GM12878 (cell line): ENCODE results near the gene ATF6. TPM values are rescaled to one million over a fixed set of nuclear protein-coding genes. Genes with fewer than 3 reads are reported as not detected.

Source experiments
- ATAC-seq: fragments of 200-7000 bp; cut with Tn5 transposase; 3 replicates; pipeline ENCODE4 v1.9.1; 2020; ENCODE audit warnings: mild to moderate bottlenecking, moderate library complexity
- BruUV-seq: library from RNA; stranded (reverse); fragments of 400-500 nt; replicated peaks from 2 replicates; lab custom pipeline; 2021; lab: Mats Ljungman, UMichigan
- CTCF ChIA-PET: fragments of 300-600 bp; sonication (Branson Sonifier 250); formaldehyde crosslinking; extraction: SDS; loops from one replicate; lab custom pipeline; 2021; ENCODE audit warnings: inconsistent platforms; lab: Yijun Ruan, JAX
- POLR2A ChIA-PET: fragments of 350-600 bp; formaldehyde crosslinking; extraction: SDS; loops from one replicate; lab custom pipeline; 2021; ENCODE audit warnings: inconsistent platforms; lab: Charles Lee
- RAD21 ChIA-PET: fragments of 300-600 bp; sonication (Branson Sonifier 250); formaldehyde crosslinking; loops from one replicate; lab custom pipeline; 2023; ENCODE audit warnings: antibody characterized with exemption; ENCODE audit not compliant: unreplicated experiment; lab: Charles Lee
- SMC1A ChIA-PET: fragments of 300-600 bp; sonication (Branson Sonifier 250); formaldehyde crosslinking; loops from one replicate; lab custom pipeline; 2023; ENCODE audit not compliant: unreplicated experiment, uncharacterized antibody; lab: Charles Lee
- DNase-seq: peaks from one replicate; pipeline ENCODE4 v3.0.0-alpha.2; 2011; ENCODE audit warnings: low read depth, low spot score
- FAIRE-seq: peaks from 3 replicates; lab custom pipeline; 2011; peaks lifted over from hg19 to GRCh38; lab: Jason Lieb, UNC
- H2AFZ ChIP-seq: 2 replicates; pipeline ENCODE4 v1.6.0; 2011; ENCODE audit warnings: low read depth, low read length, control low read depth; ENCODE audit not compliant: control insufficient read depth
- H3K27ac ChIP-seq: 2 replicates; pipeline ENCODE4 v1.5.1; 2011; ENCODE audit warnings: control low read depth; ENCODE audit not compliant: control insufficient read depth, insufficient read depth
- H3K27me3 ChIP-seq, 2 experiments: replicated peaks in 1 of 2; 2 replicates each; pipeline versions ENCODE4 v1.6.0 to v1.6.1; 2011; ENCODE audit warnings: low read length in 1 of 2; ENCODE audit not compliant: control insufficient read depth in 2 of 2, insufficient read depth in 2 of 2
- H3K36me3 ChIP-seq, 2 experiments: 2 replicates each; pipeline ENCODE4 v1.5.1; 2011; ENCODE audit warnings: low read length in 1 of 2; ENCODE audit not compliant: control insufficient read depth in 2 of 2, insufficient read depth in 2 of 2
- H3K4me1 ChIP-seq: 2 replicates; pipeline ENCODE4 v1.6.1; 2011; ENCODE audit warnings: mild to moderate bottlenecking, low read length, moderate library complexity, mixed read lengths; ENCODE audit not compliant: control insufficient read depth, insufficient read depth
- H3K4me2 ChIP-seq: 2 replicates; pipeline ENCODE4 v1.6.0; 2011; ENCODE audit warnings: control low read depth; ENCODE audit not compliant: control insufficient read depth, insufficient read depth
- H3K4me3 ChIP-seq: fragments of 200-600 bp; sonication (generic); 2 replicates; pipeline ENCODE4 v1.5.1; 2016
- H3K79me2 ChIP-seq: 2 replicates; pipeline ENCODE4 v1.6.0; 2011; ENCODE audit warnings: low read length; ENCODE audit not compliant: control insufficient read depth, insufficient read depth
- H3K9ac ChIP-seq: 2 replicates; pipeline ENCODE4 v1.8.0; 2011; ENCODE audit warnings: low read length, control low read depth, mixed read lengths; ENCODE audit not compliant: control insufficient read depth, insufficient read depth
- H3K9me3 ChIP-seq: replicated peaks from 3 replicates; pipeline ENCODE4 v1.5.1; 2011; ENCODE audit warnings: mild to moderate bottlenecking, low read length; ENCODE audit not compliant: control insufficient read depth, insufficient read depth
- H4K20me1 ChIP-seq: 2 replicates; pipeline ENCODE4 v1.6.0; 2011; ENCODE audit not compliant: control insufficient read depth, insufficient read depth
- BCLAF1 ChIP-seq: fragments of 450-650 bp; IDR thresholded peaks from 2 replicates; pipeline ENCODE4 v1.6.1; 2017; ENCODE audit warnings: antibody characterized with exemption, mild to moderate bottlenecking, moderate library complexity
- CBX5 ChIP-seq: sonication (generic); IDR thresholded peaks from 2 replicates; pipeline ENCODE4 v1.6.1; 2016; ENCODE audit warnings: low read depth, moderate library complexity, mild to moderate bottlenecking, inconsistent platforms
- E2F4 ChIP-seq: IDR thresholded peaks from 2 replicates; pipeline ENCODE4 v1.6.1; 2012; ENCODE audit warnings: low read depth, low read length, improper control_type of control experiment
- NKRF ChIP-seq: fragments of 450-650 bp; conservative IDR thresholded peaks from 2 replicates; pipeline ENCODE4 v1.6.1; 2017; ENCODE audit warnings: mild to moderate bottlenecking, moderate library complexity
- SREBF2 ChIP-seq: IDR thresholded peaks from 2 replicates; pipeline ENCODE4 v1.6.1; 2012; ENCODE audit warnings: mild to moderate bottlenecking, low read length
- TBL1XR1 ChIP-seq: IDR thresholded peaks from 2 replicates; pipeline ENCODE4 v1.6.1; 2012; ENCODE audit warnings: low read depth, low read length, improper control_type of control experiment
- ZNF207 ChIP-seq: fragments of 450-650 bp; IDR thresholded peaks from 2 replicates; pipeline ENCODE4 v1.6.1; 2014; ENCODE audit warnings: antibody characterized with exemption, mild to moderate bottlenecking, borderline replicate concordance
- WGBS: methylation state at CpG from one replicate; pipeline ENCODE4 v1.1.6; 2016; ENCODE audit warnings: low lambda C conversion rate; ENCODE audit not compliant: insufficient replicate concordance, insufficient coverage; ENCODE audit errors: missing lambda C conversion rate; 5-methylcytosine and 5-hydroxymethylcytosine counted together
- in situ Hi-C: fragments of 300-500 bp; cut with MboI; formaldehyde crosslinking; loops from 9 replicates; pipeline ENCODE4 v1.14.3; 2018; ENCODE audit warnings: mixed read lengths
- intact Hi-C: fragments of 100-400 bp; cut with micrococcal nuclease; formaldehyde crosslinking; loops from one replicate; pipeline ENCODE4 v1.14.2; 2022; ENCODE audit not compliant: unreplicated experiment
- polyA plus RNA-seq, 11 experiments: library from polyadenylated mRNA; depleted of rRNA in 4 of 11; unstranded in 6 of 11; stranded (reverse) in 5 of 11; fragments of >200 nt; fragmentation: Nextera tagmentation in 4 of 11; fragmentation: Illumina TruSeq in 1 of 11; extraction: Ambion mirVana in 4 of 11; extraction: Trizol in 1 of 11; gene quantifications; 1 replicate in 1 of 11; 2 replicates in 10 of 11; pipeline versions ENCODE4 v1.2.1 to v1.2.3, GENCODE V29; 2011 to 2016; ENCODE audit warnings: inconsistent platforms in 2 of 11, missing spikeins in 2 of 11, low read depth in 1 of 11
- total RNA-seq, 4 experiments: library from RNA; depleted of rRNA in 3 of 4; stranded (reverse); fragments of >200 nt in 3 of 4; fragmentation: Illumina TruSeq in 1 of 4; extraction: Trizol in 1 of 4; gene quantifications; 2 replicates each; pipeline versions ENCODE4 v1.2.1 to v1.2.3, GENCODE V29; 2013 to 2021

ATF6 gene
- total and polyA plus RNA-seq, 10 of the 15 experiments (the other 5 are each of a cell fraction or from before 2014, with no cell fraction given): 7.8 to 24.3 (median 14.7) TPM

GRCh38 chr1:161872506-161872905 lies 106.4 kb downstream of the ATF6 start:
- DNase-seq: no peak
- no peak overlapping the region for H3K27ac ChIP-seq
- POLR2A ChIA-PET: no interaction called here
- RAD21 ChIA-PET: no interaction called here
- no peak overlapping the region for H3K9ac ChIP-seq
- intact Hi-C loops (no loop called here), in situ Hi-C loops (no loop called here)
- H3K79me2 ChIP-seq: no peaks in the 10 kb centered on the region
- H3K36me3 ChIP-seq: no peaks in the 10 kb centered on the region; a peak in 1 of 4 replicates
- TF ChIP-seq CBX5 (no peak), NKRF (no peak), SREBF2 (no peak), TBL1XR1 (no peak), E2F4 (no peak), BCLAF1 (no peak), ZNF207 (no peak)
- no peaks in the 10 kb centered on the region for H3K4me1 ChIP-seq
- no peaks in the 10 kb centered on the region for H3K9me3 ChIP-seq
- no peak overlapping the region for H3K4me3 ChIP-seq
- FAIRE-seq: no peak
- H3K4me2 ChIP-seq: no peak overlapping the region
- no TSS peak for BruUV-seq
- ATAC-seq: no peak
- 97% methylated on average over 2 of the region's 2 CpGs for WGBS
- no peaks in the 10 kb centered on the region for H4K20me1 ChIP-seq
- SMC1A ChIA-PET: no interaction called here
- CTCF ChIA-PET: no interaction called here
- H2AFZ ChIP-seq: no peak overlapping the region
- no peaks in the 10 kb centered on the region for H3K27me3 ChIP-seq
